ENCODE data around the gene PROSER3. TPM values are rescaled to one million over a fixed set of nuclear protein-coding genes. Genes with fewer than 3 reads are reported as not detected.

The PROSER3 gene
- total and polyA plus RNA-seq, 2 of the 13 experiments (the other 11 are each of a cell fraction or from before 2014, with no cell fraction given): 5.1 to 5.7 TPM

- TF ChIP-seq ZEB1 (IDR thresholded peaks at IDR 0.05; ENCODE audit: insufficient replicate concordance, low read depth): peak; percentile 23
- TF ChIP-seq ZNF512 (CRISPR knock-in tag; IDR thresholded peaks at IDR 0.05): peak; percentile 48; the same call in 1 of the 2 replicates
- TF ChIP-seq HOXA3 (CRISPR knock-in tag; IDR thresholded peaks at IDR 0.05): 0 out of 2 replicates have a peak, but pooled peaks have one; percentile 23
- no peak for TF ChIP-seq FOSL2 (CRISPR knock-in tag; IDR thresholded peaks at IDR 0.05)
- TF ChIP-seq SMAD3 (CRISPR knock-in tag; IDR thresholded peaks at IDR 0.05): 0 out of 2 replicates have a peak, but pooled peaks have one; percentile 24
- TF ChIP-seq KDM2A (CRISPR knock-in tag; IDR thresholded peaks at IDR 0.05; ENCODE audit: borderline replicate concordance, low read depth): 0 out of 2 replicates have a peak, but pooled peaks have one; percentile 19
- TF ChIP-seq HNRNPK (IDR thresholded peaks at IDR 0.05; ENCODE audit: low read depth, low read length, poor library complexity, severe bottlenecking): peak; percentile 70
- 0 out of 2 replicates have a peak, but pooled peaks have one; percentile 11 for TF ChIP-seq ELF1 (CRISPR knock-in tag; IDR thresholded peaks at IDR 0.05)
Observed at GRCh38 chr19:35811317-35812219, 53.6 kb downstream of the PROSER3 start (continued).

Data from HepG2 (cell line).